H1 (cell line): ENCODE data around the gene MS4A8. TPM values are rescaled to one million over a fixed set of nuclear protein-coding genes. Genes with fewer than 3 reads are reported as not detected.

ENCODE experiments used
- CTCF ChIA-PET: fragments of 300-600 bp; sonication (Branson Sonifier 250); formaldehyde crosslinking; loops from one replicate; lab custom pipeline; 2021; ENCODE audit not compliant: partially characterized antibody; lab: Charles Lee
- POLR2A ChIA-PET: fragments of 300-600 bp; sonication (Branson Sonifier 250); formaldehyde crosslinking; loops from one replicate; lab custom pipeline; 2021; ENCODE audit warnings: inconsistent platforms; ENCODE audit not compliant: partially characterized antibody; lab: Charles Lee
- DNase-seq, 2 experiments: peaks; one replicate each; pipeline versions ENCODE4 v3.0.0 to v3.0.0-alpha.2; 2010 to 2022; ENCODE audit warnings: low spot score in 2 of 2, low read depth in 1 of 2, mixed read lengths in 1 of 2
- FAIRE-seq: peaks from 2 replicates; lab custom pipeline; 2011; peaks lifted over from hg19 to GRCh38; lab: Jason Lieb, UNC
- H2AFZ ChIP-seq: 2 replicates; pipeline ENCODE4 v1.8.1; 2012; ENCODE audit warnings: low read length, inconsistent platforms
- H2AK5ac ChIP-seq: 2 replicates; pipeline ENCODE4 v1.6.1; 2013; ENCODE audit warnings: low read depth, low read length
- H2BK120ac ChIP-seq: replicated peaks from 2 replicates; pipeline ENCODE3; 2013; ENCODE audit warnings: low read depth, low read length, inconsistent platforms
- H2BK12ac ChIP-seq: 2 replicates; pipeline ENCODE4 v1.6.1; 2013; ENCODE audit warnings: low read depth, low read length
- H2BK15ac ChIP-seq: 2 replicates; pipeline ENCODE4 v1.6.1; 2013; ENCODE audit warnings: low read length
- H2BK20ac ChIP-seq: 2 replicates; pipeline ENCODE4 v1.6.1; 2013; ENCODE audit warnings: low read length
- H2BK5ac ChIP-seq: 2 replicates; pipeline ENCODE4 v1.6.1; 2013; ENCODE audit warnings: low read depth, low read length
- H3K14ac ChIP-seq: 2 replicates; pipeline ENCODE4 v1.6.1; 2013; ENCODE audit warnings: inconsistent platforms; ENCODE audit not compliant: insufficient read length
- H3K18ac ChIP-seq: 2 replicates; pipeline ENCODE4 v1.6.1; 2013; ENCODE audit warnings: low read length; ENCODE audit errors: extremely low read depth
- H3K23ac ChIP-seq: 2 replicates; pipeline ENCODE4 v1.6.1; 2013; ENCODE audit warnings: inconsistent platforms; ENCODE audit not compliant: insufficient read length
- H3K23me2 ChIP-seq: 2 replicates; pipeline ENCODE4 v1.6.1; 2013; ENCODE audit warnings: low read depth, low read length
- H3K27ac ChIP-seq: 2 replicates; pipeline ENCODE4 v1.6.1; 2011; ENCODE audit warnings: low read depth, low read length, inconsistent platforms
- H3K27me3 ChIP-seq, 4 experiments: replicated peaks in 1 of 4; 1 replicate in 1 of 4; 2 replicates in 3 of 4; pipeline versions ENCODE4 v1.6.1 to v1.8.1; 2011 to 2013; ENCODE audit warnings: low read length in 3 of 4, mild to moderate bottlenecking in 3 of 4, inconsistent platforms in 2 of 4, mixed read lengths in 2 of 4, moderate library complexity in 1 of 4; ENCODE audit not compliant: control insufficient read depth in 3 of 4, insufficient read depth in 3 of 4; ENCODE audit errors: extremely low read depth in 1 of 4
- H3K36me3 ChIP-seq, 4 experiments: 2 replicates each; pipeline versions ENCODE4 v1.6.1 to v1.8.1; 2011 to 2013; ENCODE audit warnings: mild to moderate bottlenecking in 4 of 4, low read length in 3 of 4, moderate library complexity in 2 of 4, control low read depth in 1 of 4, inconsistent platforms in 1 of 4; ENCODE audit not compliant: insufficient read depth in 4 of 4, control insufficient read depth in 2 of 4
- H3K4ac ChIP-seq: replicated peaks from 2 replicates; pipeline ENCODE3; 2013; ENCODE audit warnings: low read length, low read depth, mixed read lengths, inconsistent platforms; ENCODE audit not compliant: insufficient read length
- H3K4me1 ChIP-seq, 4 experiments: replicated peaks in 1 of 4; 1 replicate in 1 of 4; 2 replicates in 3 of 4; pipeline versions ENCODE4 v1.6.1 to v1.8.1; 2011 to 2013; ENCODE audit warnings: low read length in 3 of 4, inconsistent platforms in 2 of 4, mixed read lengths in 1 of 4; ENCODE audit not compliant: insufficient read depth in 4 of 4, control insufficient read depth in 3 of 4
- H3K4me2 ChIP-seq, 2 experiments: 2 replicates each; pipeline versions ENCODE4 v1.6.1 to v1.8.1; 2011 to 2013; ENCODE audit warnings: low read depth in 2 of 2, low read length in 2 of 2, control low read depth in 1 of 2, inconsistent platforms in 1 of 2, mild to moderate bottlenecking in 1 of 2; ENCODE audit not compliant: insufficient read depth in 1 of 2
- H3K4me3 ChIP-seq, 4 experiments: fragments of 200-600, 300-600 bp in 1 of 4; sonication (generic), shearing (Covaris generic), sonication (Bioruptor Twin) in 1 of 4; 2 replicates each; pipeline versions ENCODE4 v1.5.1 to v1.8.1; 2011 to 2016; ENCODE audit warnings: low read length in 4 of 4, low read depth in 3 of 4, control low read depth in 2 of 4, inconsistent platforms in 2 of 4, mild to moderate bottlenecking in 2 of 4, mixed read lengths in 1 of 4, moderate library complexity in 1 of 4; ENCODE audit not compliant: insufficient read depth in 2 of 4; ENCODE audit errors: extremely low read depth in 1 of 4
- H3K56ac ChIP-seq: replicated peaks from 2 replicates; pipeline ENCODE3; 2013; ENCODE audit warnings: low read depth, mild to moderate bottlenecking, mixed read lengths, low read length, inconsistent platforms; ENCODE audit not compliant: insufficient read length
- H3K79me1 ChIP-seq: 2 replicates; pipeline ENCODE4 v1.6.1; 2013; ENCODE audit warnings: low read depth, low read length, control low read depth
- H3K79me2 ChIP-seq, 2 experiments: 2 replicates each; pipeline versions ENCODE4 v1.6.1 to v1.8.1; 2012 to 2013; ENCODE audit warnings: low read length in 2 of 2, mild to moderate bottlenecking in 2 of 2, inconsistent platforms in 1 of 2; ENCODE audit not compliant: insufficient read depth in 2 of 2, control insufficient read depth in 1 of 2
- H3K9ac ChIP-seq, 4 experiments: replicated peaks in 1 of 4; 1 replicate in 1 of 4; 2 replicates in 3 of 4; pipeline versions ENCODE4 v1.6.1 to v1.8.1; 2011 to 2013; ENCODE audit warnings: low read depth in 3 of 4, low read length in 3 of 4, control low read depth in 2 of 4, mild to moderate bottlenecking in 2 of 4, moderate library complexity in 2 of 4, inconsistent platforms in 1 of 4; ENCODE audit errors: extremely low read depth in 1 of 4
- H3K9me3 ChIP-seq, 2 experiments: 2 replicates each; pipeline versions ENCODE4 v1.6.1 to v1.8.1; 2012 to 2013; ENCODE audit warnings: mild to moderate bottlenecking in 2 of 2, moderate library complexity in 2 of 2, control low read depth in 1 of 2, inconsistent platforms in 1 of 2, low read depth in 1 of 2, low read length in 1 of 2, mixed read lengths in 1 of 2; ENCODE audit not compliant: insufficient read depth in 2 of 2
- H4K20me1 ChIP-seq, 2 experiments: replicated peaks in 1 of 2; 2 replicates each; pipeline versions ENCODE3 to v1.8.1; 2011 to 2013; ENCODE audit warnings: inconsistent platforms in 2 of 2, low read length in 2 of 2, mild to moderate bottlenecking in 1 of 2; ENCODE audit not compliant: insufficient read depth in 2 of 2, control insufficient read depth in 1 of 2
- H4K5ac ChIP-seq: 2 replicates; pipeline ENCODE4 v1.6.1; 2013; ENCODE audit warnings: low read length, low read depth, mixed read lengths, inconsistent platforms; ENCODE audit not compliant: insufficient read length
- H4K8ac ChIP-seq: 2 replicates; pipeline ENCODE4 v1.8.0; 2013; ENCODE audit warnings: mild to moderate bottlenecking, moderate library complexity, low read length, inconsistent platforms; ENCODE audit not compliant: insufficient read depth; ENCODE audit errors: extremely low read depth
- H4K91ac ChIP-seq: replicated peaks from 2 replicates; pipeline ENCODE3; 2013; ENCODE audit warnings: low read length, mixed read lengths, inconsistent platforms; ENCODE audit not compliant: insufficient read length
- SRF ChIP-seq: IDR thresholded peaks from 2 replicates; pipeline ENCODE4 v1.6.1; 2011; ENCODE audit warnings: mild to moderate bottlenecking, low read depth, low read length, moderate library complexity
- TAF1 ChIP-seq: IDR thresholded peaks from 2 replicates; pipeline ENCODE4 v1.6.1; 2011; ENCODE audit warnings: mild to moderate bottlenecking, low read depth, low read length
- WGBS, 2 experiments: shearing (Covaris generic) in 1 of 2; methylation state at CpG; one replicate each; pipeline versions ENCODE4 v1.1.6 to v1.1.7; 2013 to 2015; ENCODE audit warnings: low lambda C conversion rate in 2 of 2, mixed read lengths in 2 of 2, inconsistent platforms in 1 of 2, low coverage in 1 of 2, missing lambda C conversion rate in 1 of 2; ENCODE audit not compliant: insufficient replicate concordance in 2 of 2, insufficient coverage in 1 of 2, insufficient read length in 1 of 2; ENCODE audit errors: extremely low coverage in 1 of 2, missing lambda C conversion rate in 1 of 2; 5-methylcytosine and 5-hydroxymethylcytosine counted together
- polyA plus RNA-seq, 7 experiments: library from polyadenylated mRNA; depleted of rRNA in 3 of 7; stranded (reverse) in 5 of 7; unstranded in 2 of 7; fragments of >200 nt in 5 of 7; fragments of 200-250 nt in 2 of 7; gene quantifications; 1 replicate in 5 of 7; 2 replicates in 1 of 7; 4 replicates in 1 of 7; pipeline versions ENCODE4 v1.2.1 to v1.2.3, GENCODE V29; 2011 to 2013; ENCODE audit warnings: missing spikeins in 2 of 7, mixed read lengths in 2 of 7
- total RNA-seq: library from RNA; stranded (reverse); fragmentation: NEBNext Ultra II Directional; extraction: Animal tissue kit (Norgen Biotek cat#: 25700); gene quantifications from 2 replicates; pipeline ENCODE4 v1.2.1, GENCODE V29; 2021
- TF ChIP-seq, protein P1 (sequence below): IDR thresholded peaks from 2 replicates; pipeline ENCODE4 v1.6.1; 2012; ENCODE audit warnings: low read length, inconsistent platforms
- TF ChIP-seq, protein P2 (sequence below): IDR thresholded peaks from 2 replicates; pipeline ENCODE4 v1.6.1; 2011; ENCODE audit warnings: low read depth, mild to moderate bottlenecking, low read length; ENCODE audit not compliant: insufficient read depth

Gene MS4A8
- total and polyA plus RNA-seq, 2 of the 8 experiments (the other 6 are each of a cell fraction or from before 2014, with no cell fraction given) = not detected

DNA sequence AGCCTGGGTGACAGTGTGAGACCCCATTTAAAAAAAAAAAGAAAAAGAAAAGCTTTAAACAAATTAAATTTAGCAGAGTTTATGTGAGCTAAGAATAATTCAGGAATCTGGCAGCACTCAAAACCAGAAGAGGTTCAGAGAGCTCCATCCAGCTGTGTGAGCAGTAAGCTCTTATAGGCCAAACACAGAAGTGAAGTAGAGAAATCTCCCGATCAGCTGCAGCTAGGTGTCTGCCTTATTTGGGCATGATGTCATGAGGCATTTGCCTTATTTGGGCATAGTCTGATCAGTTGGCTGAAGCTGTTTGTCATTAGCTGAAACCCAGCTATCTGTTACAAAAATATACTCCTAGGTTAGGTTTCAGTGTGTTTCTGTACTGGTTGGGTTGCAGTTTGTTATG lies 65.5 kb downstream of the MS4A8 start:
- Histone ChIP-seq H2BK20ac (no peak overlapping the region), H3K4me1 (peaks cover 0 to 1% (median 0%) of the 10 kb centered on the region in 4 experiments; a peak in 1 of 7 replicates), H3K79me1 (no peaks in the 10 kb centered on the region), H2BK15ac (no peak overlapping the region), H2BK12ac (no peak overlapping the region), H3K56ac (no peak overlapping the region), H2AFZ (no peak overlapping the region), H4K8ac (no peak overlapping the region), H3K4ac (no peak overlapping the region), H3K23me2 (no peaks in the 10 kb centered on the region), H3K4me3 (no peak overlapping the region), H3K9ac (no peak overlapping the region), H2BK5ac (no peak overlapping the region), H3K27me3 (peaks cover 0 to 11% (median 6%) of the 10 kb centered on the region in 4 experiments; a peak in 3 of 7 replicates), H3K4me2 (no peak overlapping the region), H4K91ac (no peak overlapping the region), H3K36me3 (no peaks in the 10 kb centered on the region), H2BK120ac (no peak overlapping the region), H4K20me1 (no peaks in the 10 kb centered on the region), H3K23ac (no peak overlapping the region), H4K5ac (no peak overlapping the region), H3K27ac (no peak overlapping the region), H3K18ac (no peak overlapping the region), H3K79me2 (no peaks in the 10 kb centered on the region), H3K14ac (no peak overlapping the region), H3K9me3 (no peaks in the 10 kb centered on the region; a peak in 1 of 4 replicates), H2AK5ac (no peak overlapping the region)
- DNase-seq = no peak
- FAIRE-seq = no peak
- TF ChIP-seq, protein P1, sequence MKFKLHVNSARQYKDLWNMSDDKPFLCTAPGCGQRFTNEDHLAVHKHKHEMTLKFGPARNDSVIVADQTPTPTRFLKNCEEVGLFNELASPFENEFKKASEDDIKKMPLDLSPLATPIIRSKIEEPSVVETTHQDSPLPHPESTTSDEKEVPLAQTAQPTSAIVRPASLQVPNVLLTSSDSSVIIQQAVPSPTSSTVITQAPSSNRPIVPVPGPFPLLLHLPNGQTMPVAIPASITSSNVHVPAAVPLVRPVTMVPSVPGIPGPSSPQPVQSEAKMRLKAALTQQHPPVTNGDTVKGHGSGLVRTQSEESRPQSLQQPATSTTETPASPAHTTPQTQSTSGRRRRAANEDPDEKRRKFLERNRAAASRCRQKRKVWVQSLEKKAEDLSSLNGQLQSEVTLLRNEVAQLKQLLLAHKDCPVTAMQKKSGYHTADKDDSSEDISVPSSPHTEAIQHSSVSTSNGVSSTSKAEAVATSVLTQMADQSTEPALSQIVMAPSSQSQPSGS = no peak
- TF ChIP-seq TAF1 = no peak
- TF ChIP-seq, protein P2, sequence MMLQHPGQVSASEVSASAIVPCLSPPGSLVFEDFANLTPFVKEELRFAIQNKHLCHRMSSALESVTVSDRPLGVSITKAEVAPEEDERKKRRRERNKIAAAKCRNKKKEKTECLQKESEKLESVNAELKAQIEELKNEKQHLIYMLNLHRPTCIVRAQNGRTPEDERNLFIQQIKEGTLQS = no peak
- peak; percentile 99 for TF ChIP-seq SRF
- WGBS, 2 experiments = 79% methylated on average over 1 of the region's 1 CpG; no CpG with 5 or more reads in 1 of the 2 experiments
- ChIA-PET POLR2A (interaction anchor here (0.6 to 0.7 kb wide), 2 partner anchors 25 to 46 kb away, joined by 3 read pairs; no protein-coding TSS in a partner anchor), CTCF (interaction anchor here (0.8 to 8.3 kb wide), 17 partner anchors 8 to 421 kb away, joined by 3 to 145 read pairs (median 12); partner anchors contain the start of genes MS4A15 and MS4A8)
